Measurements from ENCODE around the gene CHST4. TPM values are rescaled to one million over a fixed set of nuclear protein-coding genes. Genes with fewer than 3 reads are reported as not detected.

The CHST4 gene
- total RNA-seq, 2 donors from 2014 or later: 0.18 to 1.2 TPM

DNA sequence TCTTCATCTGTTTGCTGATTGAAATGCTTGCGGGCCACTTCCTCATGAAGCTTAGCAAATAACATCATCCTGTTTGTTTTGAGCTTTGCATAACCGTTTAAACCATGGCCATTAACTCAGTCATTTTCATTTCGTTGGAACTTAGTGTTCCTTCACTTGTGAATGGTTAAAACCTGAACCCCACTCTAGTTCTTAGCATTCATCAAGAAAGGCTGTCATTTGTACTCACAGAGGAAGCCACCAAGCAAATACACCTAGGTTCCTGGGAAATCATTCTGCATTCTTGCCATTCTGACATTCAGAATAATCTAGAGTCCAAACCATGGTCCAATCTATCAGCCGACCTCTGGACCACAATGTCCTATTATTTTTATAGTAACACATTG, 59.1 kb downstream of the CHST4 start:
- Histone ChIP-seq H3K36me3 (no peaks in the 10 kb centered on the region), H3K9me3 (no peaks in the 10 kb centered on the region), H3K27me3 (replicated peaks; ENCODE audit: insufficient read depth) (no peaks in the 10 kb centered on the region), H3K27ac (peak overlapping the region in 1 of 2 donors; percentile 50), H3K4me1 (replicated peaks) (no peaks in the 10 kb centered on the region), H3K4me3 (no peak overlapping the region)
- 33% methylated on average over 4 of the region's 4 CpGs for WGBS
- peak; percentile 54 for TF ChIP-seq POLR2AphosphoS5 (IDR thresholded peaks at IDR 0.05)
- TF ChIP-seq POLR2A (IDR thresholded peaks at IDR 0.05): no peak
- intact Hi-C loops (cut with DNase I): no loop called here
- no peak for DNase-seq (ENCODE audit: low spot score)

Small RNAs within 50 kb of the gene (small RNA-seq; reads per million reads assigned to genes)
- gene RNU6-1061P: 0 reads per million in 2 donors

Other genes starting within 250 kb of the CHST4 start
- gene CMTR2, start 237.0 kb upstream of the CHST4 start, total RNA-seq: 10 to 100 TPM; 16.6 to 26.2 TPM
- 1 to 10 TPM; 2.4 to 6.9 TPM for gene CALB2, start 167.7 kb upstream of the CHST4 start, total RNA-seq
- 1 to 10 TPM in 1 of 2 donors, not detected in 1; 3.9 TPM for gene TLE7, start 84.4 kb upstream of the CHST4 start, total RNA-seq
- gene ZNF23, start 64.2 kb upstream of the CHST4 start, total RNA-seq: 1 to 10 TPM; 6.1 to 6.8 TPM
- gene ZNF19, start 37.1 kb upstream of the CHST4 start, total RNA-seq: 10 to 100 TPM in 1 of 2 donors, 1 to 10 TPM in 1; 5.3 to 11.5 TPM
- under 1 TPM in 1 of 2 donors, not detected in 1; 0.17 TPM for gene TAT, start 50.7 kb downstream of the CHST4 start, total RNA-seq
- gene MARVELD3, start 99.8 kb downstream of the CHST4 start, total RNA-seq: 10 to 100 TPM; 11.4 to 20.0 TPM
- 10 to 100 TPM in 1 of 2 donors, 1 to 10 TPM in 1; 5.0 to 21.2 TPM for gene PHLPP2, start 198.3 kb downstream of the CHST4 start, total RNA-seq

All from prostate gland (tissue), 2 donors.